Skin of body (tissue), 2 donors: ENCODE results near the gene CFAP20DC. TPM values are rescaled to one million over a fixed set of nuclear protein-coding genes. Genes with fewer than 3 reads are reported as not detected.
"Not testable (repeated sequence)": the region's sequence is repeated elsewhere in the genome, so short reads cannot be mapped to it uniquely, and the experiment has no call there.

Experiments used
- DNase-seq: peaks from one replicate; lab custom pipeline; 2025; lab: John Stamatoyannopoulos, UW
- total RNA-seq: library from RNA; depleted of rRNA; stranded (reverse); fragments of >200 nt; gene quantifications from one replicate; pipeline ENCODE4 v1.2.3, GENCODE V29; 2014

The CFAP20DC gene
- total RNA-seq, 1 donor from 2014 or later = 1.3 TPM

GRCh38 chr3:58697561-58697960 is 352.3 kb downstream of the CFAP20DC start:
- no peak for DNase-seq

- DNase-seq = not testable (repeated sequence)
Measured at GRCh38 chr3:58696813-58697212, 353.0 kb downstream of the CFAP20DC start.

DNA sequence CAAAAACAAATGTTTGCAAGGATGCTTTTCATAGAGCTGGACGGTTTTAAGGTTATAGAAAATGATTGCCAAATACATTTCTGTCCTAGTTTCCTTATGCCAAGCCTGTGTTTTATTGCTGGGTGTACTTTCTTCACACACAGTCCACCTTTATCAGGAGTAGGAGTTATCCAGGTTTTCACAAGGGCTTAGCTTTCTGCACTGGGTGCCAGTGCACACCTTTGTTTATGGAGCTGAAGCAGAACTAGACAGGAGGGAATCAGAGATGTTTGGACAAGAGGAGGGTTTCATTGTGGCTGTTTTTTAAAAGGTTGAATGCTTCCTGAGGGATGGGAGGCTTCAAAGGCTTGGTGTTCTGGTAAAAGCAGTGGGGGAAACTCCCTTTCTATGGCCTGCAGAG is 353.7 kb downstream of the CFAP20DC start:
- DNase-seq = no peak

DNA sequence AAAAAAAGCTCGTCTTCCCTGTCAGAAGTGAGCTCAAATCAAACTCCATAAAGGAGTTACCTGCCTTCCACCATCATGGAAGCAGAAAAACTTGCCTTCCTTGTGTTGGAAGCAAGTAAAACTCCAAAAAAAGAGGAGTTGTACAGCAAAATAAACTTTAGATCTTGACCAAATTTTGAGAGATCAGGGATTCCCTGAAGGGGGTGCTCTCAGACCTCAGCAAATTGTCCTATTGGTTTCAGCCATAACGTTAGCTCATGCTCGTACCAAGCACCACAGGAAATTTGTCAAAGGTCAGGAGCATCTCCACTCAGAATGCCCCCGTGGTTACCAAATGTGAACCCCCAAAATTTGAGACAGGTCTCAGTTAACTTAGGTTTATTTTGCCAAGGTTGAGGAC is 354.5 kb downstream of the CFAP20DC start:
- DNase-seq = not testable (repeated sequence)

DNA sequence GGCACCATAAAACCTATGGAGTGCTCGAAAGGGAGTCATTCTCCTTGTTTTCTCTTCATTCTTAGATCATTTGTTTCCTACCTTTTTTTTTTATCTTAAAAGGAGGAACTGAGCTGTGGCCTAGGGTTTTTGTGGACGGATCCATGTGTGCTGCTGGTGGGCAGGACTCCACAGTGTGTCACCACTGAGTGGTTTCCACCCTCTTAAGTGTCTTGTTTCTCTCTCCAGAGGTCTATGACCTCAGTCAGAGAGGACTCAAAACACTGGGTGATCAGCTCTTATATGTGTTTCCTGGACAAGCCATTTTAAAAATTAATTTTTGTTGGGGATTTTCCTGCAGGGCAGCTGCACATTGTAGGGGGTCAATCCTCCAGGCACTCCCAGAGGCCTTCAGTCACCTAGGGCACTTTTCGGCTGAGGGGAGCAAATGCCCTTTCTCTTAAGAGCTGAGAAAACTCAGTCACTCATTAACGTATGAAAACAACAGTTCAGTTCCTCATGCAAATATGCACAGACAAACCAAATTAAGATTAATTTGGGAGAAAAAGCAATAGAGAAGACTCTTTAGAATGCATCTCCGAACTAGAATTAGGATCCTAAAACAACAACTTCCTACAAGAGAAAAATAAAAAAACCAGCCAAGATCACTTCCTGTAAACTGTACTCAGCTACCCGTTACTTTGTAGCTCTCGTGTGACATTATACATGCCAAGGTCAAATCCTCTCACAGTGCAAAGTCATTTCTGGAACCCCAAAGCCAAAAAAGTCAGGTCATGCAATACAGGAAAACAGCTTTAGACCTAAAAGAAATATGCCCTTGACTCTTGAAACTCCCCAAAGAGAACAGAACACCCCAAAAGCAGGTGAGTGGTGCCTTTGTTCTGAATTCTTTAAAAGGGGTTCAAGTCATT is 355.6 kb downstream of the CFAP20DC start:
- no peak for DNase-seq

- no peak for DNase-seq
Measured at GRCh38 chr3:58692484-58692883, 357.3 kb downstream of the CFAP20DC start.
